Karpas-422 (cell line): ENCODE results near the gene KCNN3. TPM values are rescaled to one million over a fixed set of nuclear protein-coding genes. Genes with fewer than 3 reads are reported as not detected.

Experiments
- DNase-seq: peaks from one replicate; pipeline ENCODE4 v3.0.0-alpha.2; 2015
- H2AFZ ChIP-seq: fragments of 200-600 bp; sonication (generic); 2 replicates; pipeline ENCODE4 v1.6.1; 2014; ENCODE audit warnings: antibody characterized with exemption, low read length, mixed read lengths
- H3K27ac ChIP-seq: fragments of 200-600 bp; sonication (generic); 2 replicates; pipeline ENCODE4 v1.5.1; 2014; ENCODE audit warnings: mild to moderate bottlenecking, low read length, moderate library complexity
- H3K27me3 ChIP-seq: fragments of 200-600 bp; sonication (generic); 2 replicates; pipeline ENCODE4 v1.6.1; 2014; ENCODE audit warnings: low read length, mixed read lengths
- H3K36me3 ChIP-seq: fragments of 200-600 bp; sonication (generic); 2 replicates; pipeline ENCODE4 v1.6.1; 2014; ENCODE audit warnings: low read length, mixed read lengths; ENCODE audit not compliant: insufficient read depth
- H3K4me1 ChIP-seq: fragments of 200-600 bp; sonication (generic); 2 replicates; pipeline ENCODE4 v1.6.1; 2014; ENCODE audit warnings: mild to moderate bottlenecking, low read length, mixed read lengths
- H3K4me2 ChIP-seq: fragments of 200-600 bp; sonication (generic); 2 replicates; pipeline ENCODE4 v1.6.1; 2014; ENCODE audit warnings: low read length, low read depth, mild to moderate bottlenecking; ENCODE audit not compliant: poor library complexity, severe bottlenecking
- H3K4me3 ChIP-seq: fragments of 200-600 bp; sonication (generic); 2 replicates; pipeline ENCODE4 v1.5.1; 2014; ENCODE audit warnings: mild to moderate bottlenecking, antibody characterized with exemption, low read length, mixed read lengths
- H3K79me2 ChIP-seq: fragments of 200-600 bp; sonication (generic); 2 replicates; pipeline ENCODE4 v1.6.1; 2014; ENCODE audit warnings: mild to moderate bottlenecking, low read length, mixed read lengths
- H3K9ac ChIP-seq: fragments of 200-600 bp; sonication (generic); 2 replicates; pipeline ENCODE4 v1.6.0; 2014; ENCODE audit warnings: low read length
- H3K9me2 ChIP-seq: fragments of 200-600 bp; sonication (generic), shearing (Covaris generic); replicated peaks from 2 replicates; pipeline ENCODE4 v1.6.0; 2014; ENCODE audit warnings: mild to moderate bottlenecking, low read length, moderate library complexity; ENCODE audit not compliant: insufficient read depth
- H3K9me3 ChIP-seq: fragments of 300-700, 200-600 bp; sonication (generic); 2 replicates; pipeline ENCODE4 v1.6.1; 2014; ENCODE audit warnings: low read length, mixed read lengths
- H4K20me1 ChIP-seq: fragments of 200-600 bp; sonication (generic); 2 replicates; pipeline ENCODE4 v1.6.1; 2014; ENCODE audit warnings: mild to moderate bottlenecking, antibody characterized with exemption, low read length, low read depth; ENCODE audit not compliant: insufficient read depth
- total RNA-seq: library from RNA; depleted of rRNA; stranded (reverse); fragments of >200 nt; shearing (Covaris generic); gene quantifications from 2 replicates; pipeline ENCODE4 v1.2.3, GENCODE V29; 2014; ENCODE audit warnings: low replicate concordance

The KCNN3 gene
- total RNA-seq, 1 experiment from 2014 or later, result 68.2 TPM

- H2AFZ ChIP-seq, result no peak overlapping the region
Observed at GRCh38 chr1:154884869-154885701, 15.0 kb upstream of the KCNN3 start.

GRCh38 chr1:154883919-154884868 is 14.1 kb upstream of the KCNN3 start:
- Histone ChIP-seq H3K27me3 (no peaks in the 10 kb centered on the region), H2AFZ (no peak overlapping the region)

More at GRCh38 chr1:154884869-154885701, 15.0 kb upstream of the KCNN3 start:
- DNase-seq, result no peak
- Histone ChIP-seq H3K79me2 (no peaks in the 10 kb centered on the region), H3K9me3 (no peaks in the 10 kb centered on the region), H3K27me3 (no peaks in the 10 kb centered on the region), H3K9ac (no peak overlapping the region), H3K4me1 (peaks cover 6% of the 10 kb centered on the region), H3K4me2 (no peak overlapping the region), H3K36me3 (no peaks in the 10 kb centered on the region), H3K4me3 (no peak overlapping the region), H3K9me2 (no peaks in the 10 kb centered on the region), H3K27ac (no peak overlapping the region), H4K20me1 (no peaks in the 10 kb centered on the region)

GRCh38 chr1:154881820-154882535 is 11.9 kb upstream of the KCNN3 start:
- no peak overlapping the region for H3K4me3 ChIP-seq
- no peaks in the 10 kb centered on the region for H3K9me3 ChIP-seq
- H3K4me2 ChIP-seq, result no peak overlapping the region
- no peaks in the 10 kb centered on the region for H4K20me1 ChIP-seq
- H3K4me1 ChIP-seq, result peaks cover 10% of the 10 kb centered on the region
- H3K27ac ChIP-seq, result no peak overlapping the region
- H3K9me2 ChIP-seq, result no peaks in the 10 kb centered on the region
- no peaks in the 10 kb centered on the region for H3K36me3 ChIP-seq
- DNase-seq, result no peak
- H3K9ac ChIP-seq, result no peak overlapping the region
- no peak overlapping the region for H2AFZ ChIP-seq
- H3K79me2 ChIP-seq, result no peaks in the 10 kb centered on the region
- no peaks in the 10 kb centered on the region for H3K27me3 ChIP-seq

More at GRCh38 chr1:154883919-154884868, 14.1 kb upstream of the KCNN3 start:
- no peak overlapping the region for H3K4me2 ChIP-seq
- H3K4me3 ChIP-seq, result no peak overlapping the region
- no peaks in the 10 kb centered on the region for H3K36me3 ChIP-seq
- H3K9me2 ChIP-seq, result no peaks in the 10 kb centered on the region
- H3K4me1 ChIP-seq, result peaks cover 6% of the 10 kb centered on the region
- no peak overlapping the region for H3K27ac ChIP-seq
- no peak for DNase-seq
- H4K20me1 ChIP-seq, result no peaks in the 10 kb centered on the region
- H3K79me2 ChIP-seq, result no peaks in the 10 kb centered on the region
- no peak overlapping the region for H3K9ac ChIP-seq
- H3K9me3 ChIP-seq, result no peaks in the 10 kb centered on the region

- Histone ChIP-seq H3K9ac (no peak overlapping the region), H3K27me3 (no peaks in the 10 kb centered on the region), H3K36me3 (no peaks in the 10 kb centered on the region), H3K79me2 (no peaks in the 10 kb centered on the region), H4K20me1 (no peaks in the 10 kb centered on the region), H3K27ac (no peak overlapping the region), H3K4me3 (no peak overlapping the region), H3K4me1 (peaks cover 11% of the 10 kb centered on the region), H3K9me2 (no peaks in the 10 kb centered on the region), H2AFZ (no peak overlapping the region), H3K4me2 (no peak overlapping the region), H3K9me3 (no peaks in the 10 kb centered on the region)
- DNase-seq, result no peak
Observed at GRCh38 chr1:154880671-154881070, 10.6 kb upstream of the KCNN3 start.

- peaks cover 11% of the 10 kb centered on the region for H3K4me1 ChIP-seq
- no peaks in the 10 kb centered on the region for H3K9me3 ChIP-seq
- DNase-seq, result no peak
- no peaks in the 10 kb centered on the region for H4K20me1 ChIP-seq
- no peak overlapping the region for H2AFZ ChIP-seq
- no peaks in the 10 kb centered on the region for H3K9me2 ChIP-seq
- no peak overlapping the region for H3K4me2 ChIP-seq
- no peaks in the 10 kb centered on the region for H3K36me3 ChIP-seq
- H3K4me3 ChIP-seq, result no peak overlapping the region
- no peak overlapping the region for H3K9ac ChIP-seq
- no peak overlapping the region for H3K27ac ChIP-seq
- no peaks in the 10 kb centered on the region for H3K79me2 ChIP-seq
- no peaks in the 10 kb centered on the region for H3K27me3 ChIP-seq
Observed at GRCh38 chr1:154879038-154879421, 8.9 kb upstream of the KCNN3 start.

GRCh38 chr1:154878371-154879037 is 8.4 kb upstream of the KCNN3 start:
- Histone ChIP-seq H3K79me2 (no peaks in the 10 kb centered on the region), H3K4me3 (no peak overlapping the region), H3K4me2 (peak overlapping the region; percentile 21), H3K36me3 (no peaks in the 10 kb centered on the region), H4K20me1 (no peaks in the 10 kb centered on the region), H3K27me3 (no peaks in the 10 kb centered on the region), H3K9ac (no peak overlapping the region), H3K9me2 (no peaks in the 10 kb centered on the region), H3K9me3 (no peaks in the 10 kb centered on the region), H3K27ac (no peak overlapping the region), H3K4me1 (peaks cover 11% of the 10 kb centered on the region), H2AFZ (no peak overlapping the region)
- DNase-seq, result peak; percentile 88

GRCh38 chr1:154877370-154877974 is 7.4 kb upstream of the KCNN3 start:
- no peaks in the 10 kb centered on the region for H3K27me3 ChIP-seq
- no peaks in the 10 kb centered on the region for H3K79me2 ChIP-seq
- H3K9ac ChIP-seq, result no peak overlapping the region
- no peaks in the 10 kb centered on the region for H3K9me2 ChIP-seq
- H3K9me3 ChIP-seq, result no peaks in the 10 kb centered on the region
- H3K4me2 ChIP-seq, result no peak overlapping the region
- no peak overlapping the region for H3K4me3 ChIP-seq
- no peaks in the 10 kb centered on the region for H3K36me3 ChIP-seq
- DNase-seq, result no peak
- H3K27ac ChIP-seq, result no peak overlapping the region
- H4K20me1 ChIP-seq, result no peaks in the 10 kb centered on the region
- H3K4me1 ChIP-seq, result peaks cover 11% of the 10 kb centered on the region
- no peak overlapping the region for H2AFZ ChIP-seq
